ENCODE results near the gene DCP2.

The DCP2 gene

DNA sequence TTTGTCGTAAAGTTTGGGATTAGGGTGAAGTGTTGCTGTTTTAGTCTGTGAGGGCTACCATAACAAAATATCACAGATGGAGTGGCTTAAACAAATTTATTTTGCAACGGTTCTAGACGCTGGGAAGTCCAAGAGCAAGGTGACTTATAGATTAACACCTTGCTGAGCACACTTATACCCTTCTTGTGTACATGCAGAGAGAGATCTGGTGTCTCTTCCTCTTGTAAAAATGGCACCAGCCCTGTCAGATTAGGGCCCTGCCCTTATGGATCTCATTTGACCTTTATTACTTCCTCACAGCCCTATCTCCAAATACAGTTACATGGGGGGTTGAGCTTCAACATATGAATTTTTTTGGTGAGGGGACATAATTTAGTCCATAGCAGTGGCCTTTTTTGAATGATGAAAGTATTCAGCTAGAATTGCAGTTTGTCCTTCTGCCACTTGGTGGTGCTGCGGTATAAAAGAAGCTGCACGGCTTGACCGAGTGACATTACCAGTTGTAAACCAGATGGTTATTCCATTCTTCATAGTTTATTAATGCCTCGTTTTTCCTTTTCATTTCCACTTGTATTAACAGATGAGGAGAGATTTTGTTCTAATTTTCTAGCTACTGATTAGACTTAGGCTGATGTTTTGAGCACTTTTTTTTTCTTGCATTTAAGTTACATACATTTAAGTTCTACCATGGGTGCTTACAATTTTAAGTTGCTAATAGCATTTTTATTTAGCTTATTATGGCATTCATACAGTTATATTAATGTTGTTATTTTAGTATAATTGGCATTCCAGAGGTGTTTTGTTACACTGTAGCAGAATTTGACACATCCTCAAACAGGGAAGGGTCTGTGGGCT, 19.4 kb downstream of the DCP2 start:
- DNase-seq (ENCODE audit: low read depth): peak; percentile 25
- TF ChIP-seq, protein P1, sequence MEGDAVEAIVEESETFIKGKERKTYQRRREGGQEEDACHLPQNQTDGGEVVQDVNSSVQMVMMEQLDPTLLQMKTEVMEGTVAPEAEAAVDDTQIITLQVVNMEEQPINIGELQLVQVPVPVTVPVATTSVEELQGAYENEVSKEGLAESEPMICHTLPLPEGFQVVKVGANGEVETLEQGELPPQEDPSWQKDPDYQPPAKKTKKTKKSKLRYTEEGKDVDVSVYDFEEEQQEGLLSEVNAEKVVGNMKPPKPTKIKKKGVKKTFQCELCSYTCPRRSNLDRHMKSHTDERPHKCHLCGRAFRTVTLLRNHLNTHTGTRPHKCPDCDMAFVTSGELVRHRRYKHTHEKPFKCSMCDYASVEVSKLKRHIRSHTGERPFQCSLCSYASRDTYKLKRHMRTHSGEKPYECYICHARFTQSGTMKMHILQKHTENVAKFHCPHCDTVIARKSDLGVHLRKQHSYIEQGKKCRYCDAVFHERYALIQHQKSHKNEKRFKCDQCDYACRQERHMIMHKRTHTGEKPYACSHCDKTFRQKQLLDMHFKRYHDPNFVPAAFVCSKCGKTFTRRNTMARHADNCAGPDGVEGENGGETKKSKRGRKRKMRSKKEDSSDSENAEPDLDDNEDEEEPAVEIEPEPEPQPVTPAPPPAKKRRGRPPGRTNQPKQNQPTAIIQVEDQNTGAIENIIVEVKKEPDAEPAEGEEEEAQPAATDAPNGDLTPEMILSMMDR (IDR thresholded peaks at IDR 0.05; ENCODE audit: control insufficient read depth, extremely low read depth, insufficient read depth): peak; percentile 85
- H3K4me3 ChIP-seq (ENCODE audit: low read depth, low read length): no peak overlapping the region

DNA sequence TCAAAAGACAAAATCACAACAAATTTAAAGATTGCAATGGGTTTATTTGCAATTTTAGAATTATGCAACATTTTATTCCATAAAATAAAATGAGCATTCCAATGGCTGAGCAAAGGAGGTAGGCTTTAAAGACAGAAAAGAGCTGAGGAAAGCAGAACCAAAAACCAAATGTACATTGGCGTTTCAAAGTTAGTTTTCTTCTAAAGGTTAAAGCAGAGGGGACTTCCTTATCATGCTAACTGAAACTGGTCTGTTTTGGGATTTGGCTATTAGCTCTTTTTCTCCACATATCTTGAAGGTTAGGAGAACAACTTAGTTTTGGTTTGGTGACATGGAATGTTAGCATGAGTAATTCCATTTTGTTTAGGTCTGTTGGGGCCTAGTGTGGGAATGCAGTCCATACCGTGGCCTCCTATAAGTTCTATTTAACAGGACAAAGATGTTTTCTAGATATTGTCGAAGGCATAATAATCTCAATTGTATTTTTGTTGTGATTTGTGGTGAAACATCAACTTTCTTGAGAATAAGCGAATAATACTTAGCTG, 20.3 kb downstream of the DCP2 start:
- DNase-seq (ENCODE audit: low read depth): no peak
- TF ChIP-seq, protein P1 (IDR thresholded peaks at IDR 0.05; ENCODE audit: control insufficient read depth, extremely low read depth, insufficient read depth): no peak
- no peak overlapping the region for H3K4me3 ChIP-seq (ENCODE audit: low read depth, low read length)

DNA sequence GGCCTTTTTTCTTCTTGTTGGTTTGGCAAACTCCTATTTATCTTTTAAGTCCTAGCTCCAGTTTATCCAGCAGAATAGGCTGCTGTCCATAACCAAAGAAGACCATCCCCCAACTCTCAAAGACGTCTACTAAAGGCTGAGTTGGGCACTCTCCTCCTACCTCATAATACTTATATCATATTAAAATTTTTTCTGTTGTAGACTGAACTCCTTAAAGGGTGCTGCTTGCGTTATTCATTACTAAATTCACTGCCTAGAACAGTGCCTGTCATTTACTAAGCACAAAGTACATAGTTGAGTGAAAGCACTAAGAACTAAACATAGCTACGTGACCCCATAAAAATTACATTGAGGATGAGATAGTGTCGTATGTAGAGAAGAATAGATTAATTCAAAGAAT, 21.7 kb downstream of the DCP2 start:
- TF ChIP-seq, protein P1 (IDR thresholded peaks at IDR 0.05; ENCODE audit: control insufficient read depth, extremely low read depth, insufficient read depth): no peak
- no peak for DNase-seq (ENCODE audit: low read depth)
- no peak overlapping the region for H3K4me3 ChIP-seq (ENCODE audit: low read depth, low read length)

DNA sequence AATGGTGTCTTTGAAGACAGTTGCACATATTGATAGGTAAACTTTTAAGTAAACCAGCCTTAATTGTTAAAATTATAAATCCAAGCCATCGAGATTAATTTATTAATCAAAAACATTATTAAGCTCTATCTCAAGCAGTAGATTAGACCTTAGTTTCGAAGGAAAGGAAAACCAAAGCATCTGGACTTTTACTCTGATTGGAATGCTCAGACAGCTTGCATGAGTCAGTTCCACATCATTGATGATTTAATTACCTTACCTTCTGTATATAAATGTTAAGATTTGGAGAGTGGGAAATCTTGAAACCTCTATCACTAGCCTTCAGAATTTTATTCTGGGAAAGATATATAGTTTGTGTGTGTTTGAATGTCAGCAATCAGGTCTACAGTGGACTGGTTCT, 23.9 kb downstream of the DCP2 start:
- TF ChIP-seq, protein P1 (IDR thresholded peaks at IDR 0.05; ENCODE audit: control insufficient read depth, extremely low read depth, insufficient read depth): no peak
- H3K4me3 ChIP-seq (ENCODE audit: low read depth, low read length): no peak overlapping the region
- no peak for DNase-seq (ENCODE audit: low read depth)

DNA sequence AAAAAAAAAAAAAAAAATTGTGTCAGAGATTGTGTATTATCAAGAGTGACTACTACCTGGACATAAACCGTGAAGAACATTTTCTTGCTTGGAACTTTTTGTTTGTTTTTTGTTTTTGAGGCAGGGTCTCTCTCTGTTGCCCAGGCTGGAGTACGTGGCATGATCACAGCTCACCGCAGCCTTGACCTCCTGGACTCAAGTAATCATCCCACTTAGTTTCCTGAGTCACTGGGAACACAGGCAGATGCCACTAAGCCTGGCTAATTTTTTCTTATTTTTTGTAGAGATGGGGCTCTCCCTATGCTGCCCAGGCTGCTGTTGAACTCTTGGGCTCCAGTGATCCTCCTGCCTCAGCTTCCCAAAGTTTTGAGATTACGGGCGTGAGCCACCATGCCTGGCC, 25.8 kb downstream of the DCP2 start:
- no peak overlapping the region for H3K4me3 ChIP-seq (ENCODE audit: low read depth, low read length)
- no peak for DNase-seq (ENCODE audit: low read depth)
- TF ChIP-seq, protein P1 (IDR thresholded peaks at IDR 0.05; ENCODE audit: control insufficient read depth, extremely low read depth, insufficient read depth): no peak

DNA sequence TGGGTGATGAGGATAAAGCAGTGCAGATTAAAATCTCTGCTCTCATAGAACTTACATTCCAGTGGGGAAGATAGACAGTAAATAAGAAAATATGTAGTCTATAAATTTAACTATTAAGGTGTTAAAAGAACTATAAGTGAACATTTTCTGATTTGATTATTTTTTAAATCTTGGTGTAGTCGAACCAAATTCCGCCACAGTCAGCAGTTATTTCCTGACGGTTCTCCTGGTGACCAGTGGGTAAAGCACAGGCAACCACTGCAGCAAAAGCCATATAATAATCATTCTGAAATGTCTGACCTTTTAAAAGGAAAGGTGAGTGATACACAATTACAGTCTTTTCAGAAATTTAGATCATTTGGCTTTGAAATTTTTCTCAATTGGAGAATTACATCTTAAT, 27.2 kb downstream of the DCP2 start:
- TF ChIP-seq, protein P1 (IDR thresholded peaks at IDR 0.05; ENCODE audit: control insufficient read depth, extremely low read depth, insufficient read depth): no peak
- no peak for DNase-seq (ENCODE audit: low read depth)
- H3K4me3 ChIP-seq (ENCODE audit: low read depth, low read length): no peak overlapping the region
